Iris pigment epithelial cell (primary cell): Measurements from ENCODE around the gene HSFX1.
"Not testable (repeated sequence)": the region's sequence is repeated elsewhere in the genome, so short reads cannot be mapped to it uniquely, and the experiment has no call there.

Source experiments
- DNase-seq: peaks from one replicate; pipeline ENCODE4 v3.0.0-alpha.2; 2011; ENCODE audit warnings: low read depth

HSFX1 gene, protein sequence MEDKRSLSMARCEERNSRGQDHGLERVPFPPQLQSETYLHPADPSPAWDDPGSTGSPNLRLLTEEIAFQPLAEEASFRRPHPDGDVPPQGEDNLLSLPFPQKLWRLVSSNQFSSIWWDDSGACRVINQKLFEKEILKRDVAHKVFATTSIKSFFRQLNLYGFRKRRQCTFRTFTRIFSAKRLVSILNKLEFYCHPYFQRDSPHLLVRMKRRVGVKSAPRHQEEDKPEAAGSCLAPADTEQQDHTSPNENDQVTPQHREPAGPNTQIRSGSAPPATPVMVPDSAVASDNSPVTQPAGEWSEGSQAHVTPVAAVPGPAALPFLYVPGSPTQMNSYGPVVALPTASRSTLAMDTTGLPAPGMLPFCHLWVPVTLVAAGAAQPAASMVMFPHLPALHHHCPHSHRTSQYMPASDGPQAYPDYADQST

DNA sequence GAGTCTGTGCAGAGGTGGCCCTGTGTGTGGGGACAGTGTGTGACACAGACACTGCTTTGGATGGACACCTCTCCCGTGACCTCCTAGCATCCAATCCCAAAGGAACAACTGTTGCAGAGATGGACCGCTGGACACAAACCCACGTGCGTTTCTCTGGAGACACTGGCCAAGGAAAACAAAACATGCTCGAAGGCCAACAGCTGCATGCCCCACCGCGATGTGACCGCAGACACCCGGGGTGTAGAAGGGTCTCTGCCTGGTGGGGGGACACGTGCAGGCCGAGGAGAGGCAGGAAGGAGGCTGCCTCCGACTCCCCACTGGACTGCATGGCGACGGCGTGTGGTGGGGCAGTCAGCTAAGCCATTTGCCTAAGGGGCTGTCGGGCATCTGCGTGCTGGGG lies at the start of gene HSFX1:
Gene HSFX1 (plus strand): TSS at position 301 of the 400 bp plus-strand sequence. CDS start 614 bp downstream, outside the sequence.
- not testable (repeated sequence) for DNase-seq

DNA sequence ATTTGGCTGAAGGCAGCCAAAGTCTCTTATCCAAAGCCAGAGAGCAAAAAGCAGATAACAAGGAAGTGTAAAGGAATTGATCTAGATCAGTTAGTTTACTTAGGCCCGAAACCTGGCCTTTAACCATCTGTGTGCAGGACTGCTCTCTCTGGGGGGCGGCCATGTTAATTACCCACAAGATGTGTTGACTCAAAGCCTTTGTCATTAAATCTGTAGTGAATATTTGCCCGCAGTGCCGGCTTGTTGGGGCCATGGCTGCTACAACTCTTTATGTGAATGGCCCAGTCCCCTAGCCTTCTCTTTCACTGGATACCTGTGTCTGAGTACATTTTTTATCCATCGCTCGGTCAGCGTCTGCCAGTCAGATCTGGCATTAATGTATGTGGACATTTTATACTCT lies 46.6 kb upstream of the HSFX1 start:
- DNase-seq: not testable (repeated sequence)

DNA sequence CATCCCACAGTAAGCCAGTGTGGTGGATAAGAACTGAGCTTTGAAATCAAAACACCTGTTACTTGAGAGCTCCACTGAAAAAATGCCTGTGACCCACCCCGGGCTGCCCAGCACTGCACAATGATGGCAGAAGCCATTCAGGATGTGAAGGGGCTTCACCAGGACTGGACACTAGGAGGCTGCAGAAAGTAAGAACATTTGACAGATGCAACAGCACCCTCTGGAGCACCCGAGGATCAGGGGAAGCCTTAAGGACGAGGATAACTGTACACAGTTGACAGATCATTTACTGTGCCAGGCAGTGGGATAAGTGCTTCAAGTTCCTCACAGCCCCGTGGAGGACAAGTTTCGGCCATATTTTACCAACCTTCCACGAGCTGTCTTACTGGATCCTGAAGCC lies 31.6 kb upstream of the HSFX1 start:
- DNase-seq: not testable (repeated sequence)

DNA sequence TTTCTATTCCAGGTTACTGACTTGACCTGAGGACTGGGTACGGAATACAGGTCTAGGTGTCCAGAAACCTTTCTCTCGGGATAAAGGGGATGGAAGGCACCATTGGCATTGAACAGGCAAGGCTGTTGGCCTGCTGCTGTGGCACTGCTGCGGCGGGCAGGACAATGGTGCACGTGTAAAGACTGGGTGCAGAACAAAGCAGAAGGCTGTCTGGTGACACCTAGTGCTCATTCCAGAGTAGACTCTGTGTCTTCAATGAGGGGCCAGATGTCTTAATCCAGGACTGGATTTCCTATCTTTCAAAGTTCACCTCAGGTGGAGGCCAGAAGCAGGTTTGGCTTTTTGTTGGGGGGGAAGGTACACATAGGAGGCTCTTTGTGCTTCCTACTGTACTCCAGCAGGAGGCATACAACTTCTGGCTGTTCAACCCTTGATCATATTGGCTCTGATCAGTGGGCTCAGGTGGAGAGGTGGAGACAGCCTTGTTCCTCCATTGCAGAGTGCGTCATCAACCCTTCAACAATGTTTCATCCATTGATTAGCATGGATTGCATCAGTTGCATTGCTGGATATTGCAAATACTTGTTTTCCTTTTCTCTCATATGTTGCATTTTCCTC lies 27.4 kb upstream of the HSFX1 start:
- DNase-seq: not testable (repeated sequence)

DNA sequence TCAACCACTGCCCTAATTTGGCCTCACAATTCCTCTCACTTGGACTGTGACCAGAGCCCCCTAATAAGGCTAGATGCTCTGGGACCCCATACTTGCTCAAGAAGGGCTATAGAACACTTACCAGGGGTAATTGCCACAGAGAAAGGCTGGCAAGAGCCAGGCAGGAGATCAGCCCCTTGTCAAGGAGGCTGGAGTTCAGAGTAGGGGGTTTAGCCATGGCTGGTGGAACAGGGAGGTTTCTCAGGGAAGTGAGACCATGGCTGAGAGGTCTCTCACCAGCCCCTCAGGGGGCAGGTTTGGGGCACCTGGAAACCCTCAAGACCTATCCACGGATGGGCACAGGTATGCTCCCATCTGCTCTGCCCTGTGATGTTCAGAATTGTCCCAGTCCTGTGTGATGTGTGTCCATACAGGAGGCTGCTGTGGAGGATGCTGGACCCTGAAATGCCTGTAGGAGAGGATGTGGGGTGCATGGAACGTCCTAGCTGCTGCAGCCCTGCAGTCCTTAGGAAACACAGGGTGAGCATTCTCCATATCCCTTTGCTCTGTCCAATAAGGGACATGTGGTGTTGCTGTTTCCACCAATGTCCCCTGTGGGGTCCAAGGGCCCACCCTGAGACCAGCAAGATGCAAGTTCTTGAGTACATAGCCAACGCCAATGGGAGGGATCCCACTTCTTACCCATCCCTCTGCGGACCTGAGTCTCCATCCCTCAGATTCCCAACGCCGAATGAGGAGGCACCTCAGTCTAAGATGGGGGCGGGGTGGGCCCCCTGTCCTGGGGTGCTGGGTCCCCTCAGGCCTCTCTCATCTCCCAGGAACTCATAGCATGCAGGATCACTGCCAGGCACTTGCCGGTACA lies 16.4 kb upstream of the HSFX1 start:
- DNase-seq: no peak

DNA sequence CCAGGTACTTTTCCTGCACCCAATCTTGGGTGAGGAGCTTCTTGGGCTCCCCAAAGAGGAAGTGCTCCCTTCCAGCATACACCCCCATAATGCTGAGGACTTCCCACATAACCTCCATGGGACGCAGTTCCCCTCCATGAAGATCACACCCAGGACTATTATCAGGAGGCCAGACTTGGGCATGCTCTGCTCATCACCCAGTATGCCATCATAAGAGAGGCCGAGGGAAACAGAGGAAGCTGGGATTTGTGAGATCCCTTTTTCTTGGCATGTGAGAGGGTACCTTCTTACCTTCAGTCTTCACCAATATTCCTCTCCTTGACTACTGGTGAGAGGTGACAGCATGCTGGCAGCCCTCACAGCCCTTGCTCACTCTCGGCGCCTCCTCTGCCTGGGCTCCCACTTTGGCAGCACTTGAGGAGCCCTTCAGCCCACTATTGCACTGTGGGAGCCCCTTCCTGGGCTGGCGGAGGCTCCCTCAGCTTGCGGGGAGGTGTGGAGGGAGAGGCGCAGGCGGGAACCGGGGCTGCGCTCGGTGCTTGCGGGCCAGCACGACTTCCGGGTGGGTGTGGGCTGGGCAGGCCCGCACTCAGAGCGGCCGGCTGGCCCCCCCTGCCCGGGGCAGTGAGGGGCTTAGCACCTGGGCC lies 15.7 kb upstream of the HSFX1 start:
- DNase-seq: no peak

DNA sequence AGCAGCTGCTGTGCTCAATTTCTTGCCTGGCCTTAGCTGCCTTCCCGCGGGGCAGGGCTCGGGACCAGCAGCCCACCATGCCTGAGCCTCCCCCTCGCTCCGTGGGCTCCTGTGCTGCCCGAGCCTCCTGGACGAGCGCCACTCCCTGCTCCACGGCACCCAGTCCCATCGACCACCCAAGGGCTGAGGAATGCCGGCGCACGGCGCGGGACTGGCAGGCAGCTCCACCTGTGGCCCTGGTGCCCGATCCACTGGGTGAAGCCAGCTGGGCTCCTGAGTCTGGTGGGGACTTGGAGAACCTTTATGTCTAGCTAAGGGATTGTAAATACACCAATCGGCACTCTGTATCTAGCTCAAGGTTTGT lies 15.2 kb upstream of the HSFX1 start:
- not testable (repeated sequence) for DNase-seq

DNA sequence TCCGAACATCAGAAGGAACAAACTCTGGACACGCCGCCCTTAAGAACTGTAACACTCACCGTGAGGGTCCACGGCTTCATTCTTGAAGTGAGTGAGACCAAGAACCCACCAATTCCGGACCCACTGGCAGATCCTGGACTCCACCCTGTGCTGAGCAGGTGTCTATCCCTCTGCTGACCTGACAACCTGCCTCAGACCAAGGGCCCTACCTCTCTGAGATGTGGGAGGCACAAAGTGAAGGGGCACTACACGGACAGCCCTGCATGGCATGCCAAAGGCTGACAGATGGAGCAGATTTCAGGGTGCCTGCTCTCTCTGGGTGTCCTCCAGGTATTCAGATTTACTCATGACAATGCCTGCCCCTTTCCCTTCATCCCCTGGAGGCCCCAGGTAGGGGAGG lies 14.0 kb upstream of the HSFX1 start:
- no peak for DNase-seq

DNA sequence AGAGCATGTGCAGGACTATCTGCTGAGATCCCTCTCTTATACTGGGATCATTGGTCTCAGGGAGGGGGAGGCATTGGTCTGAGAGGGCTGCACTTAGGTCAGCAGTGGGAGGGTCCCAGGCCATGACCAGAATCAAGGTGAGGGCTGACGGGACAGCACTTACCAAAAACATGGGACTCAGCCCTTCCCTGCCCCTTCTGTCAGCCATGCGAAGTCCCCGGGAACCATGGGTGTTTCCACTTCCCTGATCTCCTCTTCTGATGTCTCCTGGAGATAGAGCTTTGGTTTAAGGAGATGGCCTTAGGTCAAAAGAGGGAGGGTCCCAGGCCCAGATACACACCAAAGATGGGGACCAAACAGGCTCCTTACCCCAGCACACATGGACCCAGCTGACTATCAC lies 12.9 kb upstream of the HSFX1 start:
- DNase-seq: no peak

DNA sequence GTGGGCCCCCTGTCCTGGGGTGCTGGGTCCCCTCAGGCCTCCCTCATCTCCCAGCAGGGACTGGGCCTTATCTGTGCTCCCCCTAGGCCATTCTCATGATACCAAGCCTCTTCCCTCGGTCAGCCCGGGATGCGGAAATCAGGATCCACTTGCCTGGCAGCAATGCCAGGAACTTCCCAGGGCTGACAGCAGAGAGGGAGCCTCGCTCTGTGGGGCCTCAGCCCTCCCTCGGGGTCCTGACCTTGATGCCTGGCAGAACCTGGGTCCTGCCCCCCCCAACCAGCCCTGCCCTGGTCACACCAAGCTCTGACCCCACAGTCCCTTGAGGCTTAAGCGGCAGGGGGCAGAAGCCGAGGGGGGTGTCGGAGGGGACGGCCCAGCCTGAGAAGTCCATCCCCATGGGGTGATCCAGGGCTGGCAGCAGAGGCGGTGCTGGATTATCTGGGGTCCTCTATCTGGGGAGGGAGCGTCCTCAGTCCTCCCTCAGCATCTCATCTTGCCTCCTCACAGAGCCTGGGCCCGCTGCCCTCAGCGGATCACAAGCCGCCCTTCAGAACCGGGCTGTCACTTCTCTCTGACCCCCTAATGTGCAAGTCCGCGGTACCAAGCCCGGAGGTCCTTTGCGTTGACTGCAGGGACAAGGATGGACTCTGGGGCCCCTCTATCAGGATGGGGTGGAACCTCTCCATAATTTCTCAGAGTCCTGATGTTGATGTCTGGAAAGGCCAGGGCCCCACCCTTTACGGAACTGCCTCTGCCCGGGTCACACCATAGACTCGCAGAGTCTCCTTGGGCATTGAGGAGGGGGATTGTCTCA lies 11.8 kb upstream of the HSFX1 start:
- not testable (repeated sequence) for DNase-seq

DNA sequence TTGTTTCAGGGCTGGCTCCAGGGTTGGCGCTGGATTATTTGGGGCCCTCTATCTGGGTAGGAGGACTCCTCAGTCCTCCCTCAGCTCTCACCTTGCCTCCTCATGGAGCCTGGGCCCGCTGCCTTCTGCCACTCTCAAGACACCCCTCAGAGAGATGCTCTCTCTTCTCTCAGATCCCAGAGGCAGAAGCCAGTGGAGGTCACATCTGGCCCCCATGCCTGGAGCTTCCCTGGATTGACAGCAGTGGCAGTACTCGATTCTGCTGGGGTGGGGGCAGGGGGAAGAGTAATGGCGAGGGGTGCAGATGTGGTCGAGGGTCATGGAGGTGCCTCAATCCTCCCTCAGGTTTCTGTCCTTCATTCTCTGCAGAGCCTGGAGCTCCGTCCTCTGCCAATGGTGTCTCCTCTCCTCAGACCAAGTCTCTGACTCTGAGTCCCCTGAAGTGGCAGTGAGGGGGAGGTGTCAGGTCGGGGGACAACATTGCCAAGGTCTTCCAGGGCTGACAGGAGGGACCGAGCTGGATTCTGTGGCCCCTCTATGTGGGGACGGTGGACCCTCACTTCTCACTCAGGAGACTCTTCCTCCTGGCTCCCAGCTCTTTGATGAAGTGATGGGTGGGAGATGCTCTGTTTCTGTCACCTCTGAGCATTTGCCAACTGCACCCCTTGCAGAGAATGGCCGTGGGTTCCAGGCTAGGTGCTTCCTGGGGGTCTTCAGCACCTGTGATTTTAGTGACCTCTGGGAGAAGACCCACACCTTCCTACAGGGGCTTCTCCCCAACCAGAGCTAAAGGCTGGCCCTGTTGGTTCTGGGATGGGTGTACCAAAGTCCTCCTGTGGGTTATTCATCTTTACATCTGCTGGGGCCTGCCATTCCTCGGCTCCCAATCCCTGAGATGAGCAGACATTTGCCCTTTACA lies 10.9 kb upstream of the HSFX1 start:
- no peak for DNase-seq

DNA sequence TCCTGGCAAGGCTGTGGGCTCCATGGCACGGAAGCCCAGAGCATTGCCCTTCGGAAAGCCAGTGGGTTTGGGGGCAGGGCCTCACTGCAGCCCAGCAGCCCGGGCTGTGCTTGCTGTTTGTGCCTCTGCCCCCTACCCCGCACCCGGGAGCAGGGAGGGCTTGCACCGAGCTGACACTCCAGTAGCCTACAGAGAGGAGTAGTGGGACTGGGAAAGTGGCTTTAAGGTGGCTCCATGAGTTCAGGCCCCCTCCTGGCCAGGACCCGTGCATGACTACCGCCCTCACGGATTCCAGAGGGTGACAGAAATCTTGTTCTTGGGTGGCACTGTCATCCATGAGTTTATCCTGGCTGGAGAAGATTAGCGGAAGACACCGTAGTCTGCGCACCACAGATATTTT lies 3.5 kb upstream of the HSFX1 start:
- not testable (repeated sequence) for DNase-seq

DNA sequence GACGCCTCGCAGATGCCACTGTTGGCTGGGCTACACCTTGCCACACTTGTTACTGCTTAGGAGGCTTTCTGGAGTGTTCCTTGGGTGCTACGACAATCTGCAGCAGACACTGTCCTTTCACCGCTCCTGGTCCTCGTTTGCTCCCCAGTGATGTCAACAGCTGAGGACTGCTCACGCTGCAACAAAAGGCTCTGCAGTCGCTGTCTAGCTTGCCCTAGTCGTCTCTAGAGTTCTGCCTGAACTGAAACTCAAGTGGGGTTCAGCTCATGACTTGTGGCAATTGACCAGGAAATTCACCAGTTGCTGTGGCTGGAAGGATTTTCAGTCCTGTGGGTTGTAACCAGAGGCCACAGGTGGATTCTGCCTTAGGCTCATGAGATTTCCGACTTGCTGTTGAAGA lies 842 bp upstream of the HSFX1 start:
- DNase-seq: not testable (repeated sequence)

DNA sequence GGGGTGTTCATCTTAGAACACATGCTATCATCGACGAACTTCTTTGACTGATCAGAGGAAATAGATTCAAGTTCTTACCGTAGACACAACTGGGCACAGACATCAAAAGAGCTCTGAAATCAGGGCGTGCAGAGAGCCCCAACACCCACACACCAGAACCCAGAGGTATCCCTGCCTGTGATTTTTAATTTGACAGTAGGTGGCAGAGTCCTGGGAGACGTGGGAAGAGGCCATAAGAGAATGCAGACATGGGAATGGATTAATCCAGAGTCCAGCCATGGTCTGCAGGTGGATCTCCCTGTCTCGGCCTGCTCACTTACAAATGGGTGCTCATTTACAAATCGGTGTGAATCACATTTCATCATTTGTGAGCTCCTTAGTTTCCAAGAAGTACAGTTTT lies 4.1 kb downstream of the HSFX1 start:
- not testable (repeated sequence) for DNase-seq

DNA sequence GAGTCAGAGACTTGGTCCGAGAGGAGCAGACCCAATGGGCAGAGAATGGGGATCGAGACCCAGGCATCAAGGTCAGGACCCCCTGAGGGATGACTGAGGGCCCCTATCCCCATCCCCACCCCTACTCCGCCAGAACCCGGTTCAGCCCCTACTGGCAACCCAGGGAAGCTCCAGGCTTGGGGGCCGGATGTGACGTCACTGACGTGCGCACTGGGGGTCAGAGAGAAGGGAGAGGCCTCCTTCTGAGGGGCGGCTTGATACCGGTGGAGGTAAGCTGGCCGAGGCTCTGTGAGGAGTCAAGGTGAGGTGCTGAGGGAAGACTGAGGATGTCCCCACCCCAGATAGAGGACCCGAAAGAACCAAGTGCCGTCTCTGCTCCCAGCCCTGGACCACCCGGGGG lies 7.9 kb downstream of the HSFX1 start, which contains the start of gene MAGEA9:
Gene MAGEA9 (plus strand): TSS at position 204 of the 400 bp plus-strand sequence. CDS start 4,281 bp downstream, outside the sequence.
- DNase-seq: not testable (repeated sequence)

DNA sequence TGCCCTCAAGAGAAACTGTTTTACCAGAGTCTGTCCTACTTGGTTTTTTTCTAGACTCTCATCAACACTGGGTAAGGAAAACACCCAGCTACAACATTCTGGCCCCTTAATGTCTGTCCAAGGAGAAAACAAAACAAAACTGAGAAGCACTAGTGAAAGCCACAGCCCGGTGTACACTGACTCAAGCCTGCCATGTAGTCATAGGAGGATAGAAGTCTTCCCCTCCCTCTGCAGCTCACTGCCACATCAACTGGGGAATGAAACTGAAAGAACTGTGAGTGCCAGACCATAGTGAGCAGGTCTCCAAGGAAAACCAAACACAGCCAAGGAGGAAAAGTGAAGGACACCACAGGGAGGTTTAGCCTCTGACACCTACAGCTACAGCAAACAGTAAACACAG lies 21.7 kb downstream of the HSFX1 start:
- not testable (repeated sequence) for DNase-seq

DNA sequence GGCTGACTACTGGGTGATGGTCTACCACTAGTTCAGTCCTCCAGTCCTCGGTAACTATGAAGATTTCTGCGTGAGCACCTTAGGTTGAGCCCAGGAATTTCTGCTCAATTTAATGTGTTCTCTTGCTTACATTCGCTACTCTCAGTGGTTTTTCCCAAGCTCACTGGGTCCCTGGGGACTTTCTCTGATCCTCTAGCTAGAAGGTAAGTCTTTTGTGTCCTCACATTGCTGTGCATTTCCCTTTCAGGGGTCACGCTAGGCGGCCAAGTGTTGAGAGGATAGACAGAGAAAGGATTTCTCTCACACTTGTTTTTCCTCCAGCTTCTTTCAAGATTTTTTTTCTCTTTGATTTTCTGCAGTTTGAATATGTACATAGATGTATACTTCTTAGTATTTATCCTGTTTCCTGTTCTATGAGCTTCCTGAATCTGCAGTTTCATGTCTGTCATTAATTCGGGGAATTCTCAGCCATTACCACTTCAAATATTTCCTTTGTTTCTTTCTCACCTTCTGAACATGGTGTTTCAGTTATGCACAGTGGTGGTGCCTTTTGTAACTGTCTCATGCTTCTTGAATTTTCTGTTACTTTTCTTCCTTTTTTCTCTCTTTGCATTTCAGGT lies 25.3 kb downstream of the HSFX1 start:
- no peak for DNase-seq

DNA sequence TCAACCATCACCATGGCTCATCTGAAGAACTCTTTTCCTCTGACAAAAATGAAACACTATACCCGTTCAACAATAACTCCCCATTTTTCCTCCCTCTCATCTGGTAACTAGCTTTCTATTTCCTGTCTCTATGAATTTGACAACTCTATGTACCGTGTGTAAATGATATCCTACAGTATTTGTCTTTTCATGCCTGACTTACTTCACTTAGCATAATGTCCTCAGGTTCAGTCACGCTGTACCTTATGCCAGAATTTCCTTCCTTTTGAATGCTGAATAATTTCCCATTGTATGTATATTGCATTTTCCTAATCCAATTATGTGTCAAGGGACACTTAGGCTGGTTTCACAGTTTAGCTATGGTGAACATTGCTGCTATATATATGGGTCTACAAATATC lies 26.1 kb downstream of the HSFX1 start:
- DNase-seq: no peak

DNA sequence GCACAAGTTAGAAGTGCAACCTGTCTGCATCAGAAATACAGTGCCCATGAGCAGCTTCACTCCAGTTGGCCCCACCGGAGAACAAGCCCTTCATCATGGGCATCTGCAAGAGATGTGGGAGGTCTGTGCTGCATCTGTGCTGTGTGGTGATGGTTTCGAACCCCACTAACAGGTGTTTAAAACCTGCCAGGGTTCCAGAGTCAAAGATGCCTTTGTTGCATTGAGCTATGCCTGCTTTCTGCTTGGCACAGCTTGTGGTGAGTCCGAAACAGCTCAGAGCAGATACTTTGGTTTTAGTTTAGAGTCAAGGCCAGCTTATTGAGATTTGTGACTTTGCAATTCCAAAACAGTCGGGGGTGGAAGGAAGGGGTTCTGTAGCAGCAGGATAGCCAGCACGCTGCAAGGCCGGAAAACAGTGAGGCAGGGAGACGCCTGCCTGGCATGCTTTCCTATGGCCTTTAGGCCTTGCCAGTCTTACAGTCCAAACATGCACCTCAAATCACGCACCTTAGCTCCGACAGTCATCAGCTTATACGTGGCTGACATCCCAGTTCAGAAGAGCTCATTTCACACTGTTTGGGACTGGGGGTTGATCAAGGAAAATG lies 29.7 kb downstream of the HSFX1 start:
- DNase-seq: no peak
